Osteoblast (primary cell): ENCODE results near the gene ARMC7. TPM values are rescaled to one million over a fixed set of nuclear protein-coding genes. Genes with fewer than 3 reads are reported as not detected.
A peak's percentile ranks its signal among the peaks of the same experiment; 100 is the strongest.

Experiments
- DNase-seq: peaks from one replicate; pipeline ENCODE4 v3.0.0; 2011; ENCODE audit warnings: low spot score, mixed read lengths; ENCODE audit not compliant: insufficient read length; ENCODE audit errors: missing footprints
- H2AFZ ChIP-seq: 2 replicates; pipeline ENCODE4 v1.6.0; 2011; ENCODE audit warnings: mild to moderate bottlenecking, low read length
- H3K27ac ChIP-seq: 2 replicates; pipeline ENCODE4 v1.5.1; 2011; ENCODE audit warnings: mild to moderate bottlenecking, low read depth, low read length, moderate library complexity
- H3K27me3 ChIP-seq: 2 replicates; pipeline ENCODE4 v1.6.0; 2012; ENCODE audit warnings: mild to moderate bottlenecking, control low read depth, inconsistent platforms, low read length, moderate library complexity; ENCODE audit not compliant: insufficient read depth
- H3K36me3 ChIP-seq: 2 replicates; pipeline ENCODE4 v1.5.1; 2011; ENCODE audit warnings: mild to moderate bottlenecking, low read length, control low read depth, moderate library complexity; ENCODE audit not compliant: insufficient read depth
- H3K4me1 ChIP-seq: 2 replicates; pipeline ENCODE4 v1.5.1; 2011; ENCODE audit warnings: mild to moderate bottlenecking, low read length, control low read depth, moderate library complexity; ENCODE audit not compliant: insufficient read depth
- H3K4me2 ChIP-seq: 2 replicates; pipeline ENCODE4 v1.6.0; 2011; ENCODE audit warnings: mild to moderate bottlenecking, low read length; ENCODE audit not compliant: insufficient read depth
- H3K4me3 ChIP-seq: fragments of 200-600 bp; sonication (generic); 3 replicates; pipeline ENCODE4 v1.5.1; 2012; ENCODE audit warnings: mild to moderate bottlenecking, low read length, inconsistent platforms; ENCODE audit not compliant: insufficient read depth
- H3K79me2 ChIP-seq: 2 replicates; pipeline ENCODE4 v1.6.0; 2012; ENCODE audit warnings: mild to moderate bottlenecking, low read length, control low read depth, inconsistent platforms; ENCODE audit not compliant: insufficient read depth
- H3K9me3 ChIP-seq: 2 replicates; pipeline ENCODE4 v1.5.1; 2011; ENCODE audit warnings: low read depth, low read length, control low read depth
- H4K20me1 ChIP-seq: 2 replicates; pipeline ENCODE4 v1.6.0; 2012; ENCODE audit warnings: mild to moderate bottlenecking, low read length, control low read depth; ENCODE audit not compliant: insufficient read depth
- total RNA-seq: library from RNA; depleted of rRNA; stranded (reverse); fragments of >200 nt; gene quantifications from 2 replicates; pipeline ENCODE4 v1.2.3, GENCODE V29; 2012
- TF ChIP-seq, protein P1 (sequence below): IDR thresholded peaks from 2 replicates; pipeline ENCODE4 v1.5.1; 2011; ENCODE audit warnings: mild to moderate bottlenecking, low read depth, low read length, moderate library complexity; ENCODE audit errors: extremely low read depth

The ARMC7 gene
- total RNA-seq, 1 donor: 3.3 TPM

DNA sequence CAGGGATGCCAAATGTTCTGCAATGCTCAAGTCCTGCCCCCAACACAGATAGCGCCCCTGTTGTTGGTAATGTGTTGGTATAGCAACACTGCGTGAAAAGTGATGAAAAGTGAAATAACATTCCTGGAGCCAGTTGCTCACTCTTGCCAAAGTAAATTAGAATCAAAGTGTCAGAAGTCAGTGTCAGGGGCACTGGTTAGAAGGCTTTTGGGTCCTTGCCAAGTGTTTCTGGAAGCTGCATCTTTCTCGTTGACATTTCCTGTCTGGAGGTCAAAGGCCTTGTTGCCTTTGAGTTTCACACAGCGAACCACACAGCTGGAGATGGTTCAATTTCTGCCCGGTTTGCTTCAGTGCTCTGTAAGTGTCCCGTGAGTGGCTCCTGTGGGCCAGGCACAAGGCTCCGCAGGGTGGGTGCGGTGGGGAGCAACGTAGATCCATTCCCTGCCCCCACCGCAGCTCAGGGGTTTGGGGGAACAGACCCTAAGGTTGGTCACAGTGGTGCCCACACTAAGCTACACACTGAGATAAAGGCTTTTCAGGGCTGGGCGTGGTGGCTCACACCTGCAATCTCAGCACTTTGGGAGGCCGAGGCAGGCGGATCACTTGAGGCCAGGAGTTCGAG, 25.6 kb upstream of the ARMC7 start:
- H2AFZ ChIP-seq: peak overlapping the region; percentile 47
- peaks cover 47% of the 10 kb centered on the region for H3K4me1 ChIP-seq
- no peak overlapping the region for H3K4me3 ChIP-seq
- H3K27ac ChIP-seq: no peak overlapping the region
- TF ChIP-seq, protein P1, sequence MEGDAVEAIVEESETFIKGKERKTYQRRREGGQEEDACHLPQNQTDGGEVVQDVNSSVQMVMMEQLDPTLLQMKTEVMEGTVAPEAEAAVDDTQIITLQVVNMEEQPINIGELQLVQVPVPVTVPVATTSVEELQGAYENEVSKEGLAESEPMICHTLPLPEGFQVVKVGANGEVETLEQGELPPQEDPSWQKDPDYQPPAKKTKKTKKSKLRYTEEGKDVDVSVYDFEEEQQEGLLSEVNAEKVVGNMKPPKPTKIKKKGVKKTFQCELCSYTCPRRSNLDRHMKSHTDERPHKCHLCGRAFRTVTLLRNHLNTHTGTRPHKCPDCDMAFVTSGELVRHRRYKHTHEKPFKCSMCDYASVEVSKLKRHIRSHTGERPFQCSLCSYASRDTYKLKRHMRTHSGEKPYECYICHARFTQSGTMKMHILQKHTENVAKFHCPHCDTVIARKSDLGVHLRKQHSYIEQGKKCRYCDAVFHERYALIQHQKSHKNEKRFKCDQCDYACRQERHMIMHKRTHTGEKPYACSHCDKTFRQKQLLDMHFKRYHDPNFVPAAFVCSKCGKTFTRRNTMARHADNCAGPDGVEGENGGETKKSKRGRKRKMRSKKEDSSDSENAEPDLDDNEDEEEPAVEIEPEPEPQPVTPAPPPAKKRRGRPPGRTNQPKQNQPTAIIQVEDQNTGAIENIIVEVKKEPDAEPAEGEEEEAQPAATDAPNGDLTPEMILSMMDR: no peak
- no peaks in the 10 kb centered on the region for H4K20me1 ChIP-seq
- no peaks in the 10 kb centered on the region for H3K9me3 ChIP-seq
- no peaks in the 10 kb centered on the region for H3K27me3 ChIP-seq
- H3K79me2 ChIP-seq: peaks cover 3% of the 10 kb centered on the region
- DNase-seq: peak; percentile 80
- peak overlapping the region; percentile 32 for H3K4me2 ChIP-seq
- no peaks in the 10 kb centered on the region for H3K36me3 ChIP-seq

DNA sequence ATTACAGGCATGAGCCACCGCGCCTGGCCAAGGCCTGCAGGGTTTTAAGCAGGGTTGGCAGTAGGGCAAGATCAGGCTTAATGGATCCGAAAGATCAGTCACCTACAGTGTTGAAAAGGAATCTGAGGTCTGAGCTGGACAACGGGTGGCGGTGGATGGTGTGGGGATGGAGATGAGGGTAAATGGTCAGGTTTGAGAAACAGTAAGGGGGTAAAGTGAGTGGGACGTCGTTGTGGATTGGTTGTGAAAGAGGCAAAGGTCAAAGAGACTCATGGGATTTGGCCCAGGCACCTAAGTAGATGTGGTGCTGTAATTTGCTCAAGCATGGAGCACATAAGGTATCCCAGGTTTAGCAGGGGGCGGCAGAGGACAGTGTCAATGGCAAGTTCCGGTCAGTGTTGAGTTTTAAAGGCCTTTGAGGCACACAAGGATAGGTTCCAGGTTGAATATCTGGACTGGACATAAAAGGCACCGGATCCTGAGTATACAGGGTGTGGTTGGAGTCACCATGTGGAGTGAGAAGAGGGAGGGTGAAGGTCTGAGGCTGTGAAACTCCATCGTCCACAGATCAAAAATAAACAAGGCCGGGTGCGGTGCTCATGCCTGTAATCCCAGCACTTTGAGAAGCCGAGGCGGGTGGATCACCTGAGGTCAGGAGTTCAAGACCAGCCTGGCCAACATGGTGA, 23.1 kb upstream of the ARMC7 start:
- H3K27ac ChIP-seq: no peak overlapping the region
- H4K20me1 ChIP-seq: peaks cover 8% of the 10 kb centered on the region
- H3K9me3 ChIP-seq: no peaks in the 10 kb centered on the region
- no peaks in the 10 kb centered on the region for H3K27me3 ChIP-seq
- no peak overlapping the region for H3K4me3 ChIP-seq
- peaks cover 13% of the 10 kb centered on the region for H3K79me2 ChIP-seq
- H3K4me2 ChIP-seq: no peak overlapping the region
- TF ChIP-seq, protein P1: no peak
- H3K36me3 ChIP-seq: no peaks in the 10 kb centered on the region
- peaks cover 37% of the 10 kb centered on the region for H3K4me1 ChIP-seq
- no peak overlapping the region for H2AFZ ChIP-seq
- DNase-seq: peak; percentile 54

DNA sequence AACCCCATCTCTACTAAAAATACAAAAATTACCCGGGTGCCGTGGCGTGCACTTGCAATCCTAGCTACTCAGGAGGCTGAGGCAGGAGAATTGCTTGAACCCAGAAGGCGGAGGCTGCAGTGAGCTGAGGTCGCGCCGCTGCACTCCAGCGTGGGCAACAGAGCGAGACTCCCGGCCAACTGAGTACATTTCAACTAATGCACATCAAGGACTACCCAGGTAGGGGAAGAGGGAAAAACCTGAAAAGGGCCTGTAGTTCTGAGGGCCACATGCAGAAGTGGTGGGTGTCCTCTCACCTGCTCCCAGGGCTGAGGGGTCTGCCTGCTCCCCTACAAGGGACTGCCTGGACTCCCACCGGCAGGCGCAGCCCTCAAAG, 22.6 kb upstream of the ARMC7 start:
- Histone ChIP-seq H3K79me2 (peaks cover 19% of the 10 kb centered on the region), H2AFZ (peak overlapping the region; percentile 64), H3K36me3 (no peaks in the 10 kb centered on the region), H3K4me3 (peak overlapping the region; percentile 82), H3K27ac (peak overlapping the region; percentile 12), H4K20me1 (peaks cover 13% of the 10 kb centered on the region), H3K9me3 (no peaks in the 10 kb centered on the region), H3K27me3 (no peaks in the 10 kb centered on the region), H3K4me1 (peaks cover 37% of the 10 kb centered on the region), H3K4me2 (peak overlapping the region; percentile 88)
- peak; percentile 41 for DNase-seq
- TF ChIP-seq, protein P1: no peak
